ENCODE results near the gene LSP1.
"Not testable (repeated sequence)": the region's sequence is repeated elsewhere in the genome, so short reads cannot be mapped to it uniquely, and the experiment has no call there.

The LSP1 gene

DNA sequence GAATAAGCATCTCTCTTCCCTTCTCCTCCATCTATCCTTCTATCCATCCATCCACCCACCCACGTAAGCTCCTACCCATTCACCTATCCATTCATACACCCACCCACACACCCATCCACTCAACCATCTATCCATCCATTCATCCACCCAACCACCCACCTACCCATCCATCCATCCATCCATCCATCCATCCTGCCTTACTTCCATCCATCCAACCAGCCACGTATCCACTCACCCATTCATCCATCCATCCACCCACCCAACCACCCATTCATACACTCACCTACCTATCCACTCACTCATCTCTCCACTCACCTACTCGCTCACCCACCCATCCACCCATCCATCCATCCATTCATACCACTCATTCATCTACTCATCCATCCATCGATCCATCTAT lies 79.8 kb downstream of the LSP1 start:
- DNase-seq, result no peak

DNA sequence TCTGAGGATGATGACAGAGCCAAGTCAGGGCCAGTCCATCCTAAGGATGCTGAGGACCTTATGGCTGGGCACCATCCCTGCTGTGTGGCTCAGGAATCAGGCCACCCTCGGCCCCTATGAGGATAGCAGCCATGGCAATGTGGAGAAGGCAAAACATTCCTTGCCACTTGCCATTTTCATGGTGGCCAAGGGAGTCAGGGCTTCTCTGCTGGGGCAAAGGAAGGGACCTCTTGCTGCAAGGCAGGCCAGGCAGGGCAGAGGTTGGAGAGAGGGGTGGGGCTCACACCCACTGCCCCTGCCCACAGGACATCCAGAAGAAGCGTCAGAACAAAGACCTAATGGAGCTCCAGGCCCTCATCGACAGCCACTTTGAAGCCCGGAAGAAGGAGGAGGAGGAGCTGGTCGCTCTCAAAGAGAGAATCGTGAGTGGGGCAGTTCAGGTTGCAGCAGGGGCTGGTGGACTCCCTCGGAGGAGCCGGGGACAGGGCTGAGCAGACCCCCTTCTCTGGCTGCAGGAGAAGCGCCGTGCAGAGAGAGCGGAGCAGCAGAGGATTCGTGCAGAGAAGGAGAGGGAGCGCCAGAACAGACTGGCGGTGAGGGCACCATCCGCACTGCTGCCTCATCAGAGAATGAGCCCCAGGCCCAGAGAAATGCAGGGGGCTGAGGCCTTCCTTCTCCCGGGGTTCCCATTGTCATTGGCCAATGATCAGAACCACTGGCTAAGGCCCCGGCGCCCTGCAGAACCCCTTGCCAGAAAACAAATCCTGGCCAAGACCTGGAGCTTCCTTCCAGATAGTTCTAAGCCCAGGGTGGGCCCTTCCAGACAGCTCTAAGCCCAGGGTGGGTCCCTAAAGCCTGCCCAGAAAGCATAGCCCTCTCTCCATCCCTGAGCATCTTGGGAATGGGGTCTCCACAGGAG lies 80.8 kb downstream of the LSP1 start:
- no peak for DNase-seq

- DNase-seq, result no peak
Observed at GRCh38 chr11:1934335-1935155, 81.7 kb downstream of the LSP1 start.

DNA sequence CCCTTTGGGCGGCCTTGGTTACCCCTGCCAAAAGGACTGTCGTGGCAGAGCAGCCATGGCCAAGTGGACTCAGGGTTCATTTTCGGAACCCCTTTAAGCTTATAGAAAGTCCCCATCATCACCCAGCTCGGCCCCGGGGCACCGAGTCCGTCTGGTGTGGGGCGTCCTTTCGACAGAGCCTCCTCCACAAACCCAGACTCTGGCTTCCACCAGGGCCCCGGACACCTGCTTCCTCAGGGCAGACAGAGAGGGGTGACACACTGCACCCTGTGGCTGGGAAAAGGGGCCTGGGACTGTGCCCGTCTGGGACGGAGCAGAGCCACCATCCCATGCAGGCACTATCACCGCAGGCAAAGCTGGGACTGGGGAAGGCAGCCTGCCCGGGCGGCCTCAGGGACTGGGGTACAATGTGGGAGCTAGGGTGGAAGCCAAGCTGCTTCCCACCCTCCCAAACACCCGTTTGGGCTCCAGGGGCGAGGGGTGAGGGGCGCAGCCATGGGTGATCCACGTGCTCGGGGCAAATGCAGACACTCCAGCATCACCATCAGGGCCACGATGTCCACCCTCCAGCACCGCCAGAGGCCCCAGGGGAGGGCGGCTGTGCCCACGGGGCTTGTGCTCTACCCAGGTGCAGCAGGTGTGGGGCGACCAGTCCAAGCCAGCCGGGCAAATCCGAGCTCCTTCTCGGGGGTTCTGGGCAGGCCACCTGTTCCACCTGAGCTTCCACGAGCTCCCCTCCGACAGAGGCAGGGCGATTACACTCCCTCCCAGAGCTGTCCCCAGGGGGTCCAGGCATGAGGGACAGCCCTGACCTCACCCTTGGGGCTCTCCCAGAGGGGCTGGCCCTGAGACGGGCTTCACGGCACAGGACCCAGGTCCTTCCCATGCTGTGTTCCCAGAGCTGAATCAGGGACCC lies 82.5 kb downstream of the LSP1 start:
- no peak for DNase-seq

DNA sequence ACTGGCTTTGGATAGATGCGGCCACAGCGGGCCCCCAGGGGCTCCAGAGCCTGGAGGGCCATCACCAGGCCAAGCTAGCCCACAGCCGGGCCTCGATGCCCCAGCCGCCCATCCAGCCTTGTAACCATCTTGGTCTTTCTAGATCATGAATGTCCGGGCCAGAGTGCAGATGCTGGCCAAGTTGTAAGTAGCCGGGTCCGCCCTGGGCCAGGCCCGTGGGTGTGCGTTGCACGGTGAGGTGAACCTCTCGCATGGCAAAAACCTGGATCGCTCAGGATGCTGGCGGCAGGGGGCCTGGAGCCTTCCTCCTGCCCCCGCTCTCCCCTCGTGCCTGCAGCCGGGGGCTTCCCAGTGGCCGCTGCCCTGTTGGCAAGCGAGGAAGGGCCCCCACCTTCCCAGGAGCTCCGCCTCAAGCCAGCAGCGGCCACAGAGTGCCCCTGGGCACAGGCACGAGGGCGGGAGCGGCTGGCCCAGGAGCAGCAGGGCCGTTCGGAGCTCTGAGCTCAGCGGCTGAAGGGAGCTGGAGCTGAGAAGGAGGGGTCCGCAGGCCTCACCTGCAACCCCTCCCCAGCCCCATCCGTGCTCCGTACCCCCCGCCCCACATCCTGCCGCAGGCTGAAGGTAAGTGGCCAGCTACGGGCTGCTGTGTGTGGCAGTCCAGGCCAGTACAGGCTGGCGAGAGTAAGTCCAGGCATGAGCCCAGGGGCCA lies 83.3 kb downstream of the LSP1 start:
- no peak for DNase-seq

DNA sequence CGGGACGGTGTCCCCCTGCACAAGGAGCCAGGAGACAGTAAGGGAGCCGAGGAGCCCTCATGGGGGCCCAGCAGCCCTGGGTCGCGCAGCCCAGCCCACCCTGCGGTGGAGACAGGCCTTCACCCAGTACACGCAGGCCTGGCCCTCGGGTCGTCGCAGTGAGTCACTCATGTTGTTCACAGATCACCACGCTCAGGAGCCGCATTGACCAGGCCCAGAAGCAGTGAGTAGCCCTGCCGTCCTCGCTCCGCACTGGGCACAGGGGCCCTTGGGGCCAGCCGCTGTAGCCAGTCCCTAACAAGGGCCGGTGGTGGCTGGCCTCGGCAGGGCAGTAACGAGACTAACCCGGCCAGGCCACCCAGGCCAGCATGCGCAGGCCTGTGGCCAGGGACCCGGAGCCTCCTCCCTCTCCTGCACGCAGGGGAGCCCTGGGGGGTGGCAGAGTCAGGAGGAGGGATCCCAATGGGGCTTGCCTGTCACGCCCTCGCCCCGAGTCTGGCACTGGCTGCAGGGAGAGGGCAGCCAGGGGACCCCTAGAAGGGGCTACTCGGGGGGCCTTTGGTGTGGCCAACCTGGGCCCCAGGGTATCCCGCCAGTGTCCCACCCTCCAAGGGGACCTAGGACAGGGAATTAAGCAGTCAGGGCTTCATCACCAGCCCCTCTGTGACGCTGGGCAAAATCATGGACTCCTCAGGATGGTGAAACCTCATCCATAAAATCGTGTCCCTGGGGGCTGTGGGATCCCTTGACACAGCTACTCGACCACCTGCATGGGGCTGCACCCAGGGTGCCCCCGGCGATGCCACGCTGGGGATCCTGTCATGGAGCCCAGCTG lies 84.1 kb downstream of the LSP1 start:
- DNase-seq, result no peak

DNA sequence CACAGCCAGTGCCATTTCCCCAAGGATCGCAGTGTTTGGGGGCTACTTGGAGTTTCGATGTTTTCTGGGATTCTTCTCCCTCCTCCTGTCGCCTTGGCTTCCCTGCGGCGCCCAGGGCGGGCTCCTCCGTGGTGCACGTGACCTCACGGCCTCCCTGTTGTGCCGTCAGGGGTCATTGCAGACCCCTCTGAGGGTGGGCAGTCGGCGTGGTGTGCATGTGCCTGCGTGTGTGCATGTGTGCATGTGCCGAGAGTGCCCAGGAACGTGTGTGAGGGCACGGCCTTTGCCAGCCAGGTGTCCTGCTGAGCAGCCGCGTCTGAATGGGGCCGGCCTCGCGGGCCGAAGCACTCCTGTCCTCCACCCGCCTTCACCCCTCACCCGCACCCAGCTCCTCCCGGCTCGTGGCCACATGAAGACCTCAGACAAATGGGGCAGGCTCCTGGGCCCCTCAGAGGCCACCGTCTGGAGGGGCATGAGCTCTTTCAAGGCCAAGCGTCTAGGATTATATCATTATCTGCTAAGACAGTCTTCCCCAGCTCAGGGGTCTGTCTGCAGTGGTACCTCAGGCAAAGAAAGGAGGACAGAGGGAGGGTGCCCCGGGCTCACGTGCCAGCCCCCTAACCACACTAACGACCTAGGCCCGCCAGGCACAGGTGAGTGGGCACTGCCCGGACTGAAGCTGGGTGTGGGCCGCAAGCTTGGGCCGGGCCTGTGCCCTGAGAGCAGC lies 84.9 kb downstream of the LSP1 start:
- no peak for DNase-seq

DNA sequence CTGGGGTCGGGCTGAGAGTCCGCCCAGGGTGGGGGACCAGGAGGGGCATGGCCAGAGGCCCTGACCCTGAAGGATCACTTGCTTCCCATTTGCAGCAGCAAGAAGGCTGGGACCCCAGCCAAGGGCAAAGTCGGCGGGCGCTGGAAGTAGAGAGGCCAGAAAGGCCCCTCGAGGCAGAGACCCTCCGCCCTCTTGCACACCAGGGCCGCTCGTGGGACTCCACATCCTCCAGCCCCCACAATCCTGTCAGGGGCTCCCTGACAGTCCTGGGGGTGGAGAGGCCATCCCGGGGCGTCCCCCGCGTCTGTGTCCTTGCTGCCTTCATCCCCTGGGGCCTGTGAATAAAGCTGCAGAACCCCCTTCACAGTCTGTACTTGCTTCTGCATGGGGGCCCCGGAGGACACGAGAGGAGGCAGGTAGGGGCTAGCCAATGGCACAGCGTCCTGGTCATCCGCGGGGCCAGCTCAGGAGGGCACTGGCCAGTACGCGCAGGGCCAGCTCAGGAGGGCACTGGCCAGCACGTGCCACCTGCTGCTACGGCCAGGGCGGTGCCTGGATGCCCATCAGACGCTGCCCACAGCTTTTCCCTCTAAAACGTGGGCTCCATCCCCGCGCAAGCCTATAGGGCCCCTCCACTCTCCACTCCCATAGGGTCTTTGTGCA lies 85.6 kb downstream of the LSP1 start:
- DNase-seq, result no peak

DNA sequence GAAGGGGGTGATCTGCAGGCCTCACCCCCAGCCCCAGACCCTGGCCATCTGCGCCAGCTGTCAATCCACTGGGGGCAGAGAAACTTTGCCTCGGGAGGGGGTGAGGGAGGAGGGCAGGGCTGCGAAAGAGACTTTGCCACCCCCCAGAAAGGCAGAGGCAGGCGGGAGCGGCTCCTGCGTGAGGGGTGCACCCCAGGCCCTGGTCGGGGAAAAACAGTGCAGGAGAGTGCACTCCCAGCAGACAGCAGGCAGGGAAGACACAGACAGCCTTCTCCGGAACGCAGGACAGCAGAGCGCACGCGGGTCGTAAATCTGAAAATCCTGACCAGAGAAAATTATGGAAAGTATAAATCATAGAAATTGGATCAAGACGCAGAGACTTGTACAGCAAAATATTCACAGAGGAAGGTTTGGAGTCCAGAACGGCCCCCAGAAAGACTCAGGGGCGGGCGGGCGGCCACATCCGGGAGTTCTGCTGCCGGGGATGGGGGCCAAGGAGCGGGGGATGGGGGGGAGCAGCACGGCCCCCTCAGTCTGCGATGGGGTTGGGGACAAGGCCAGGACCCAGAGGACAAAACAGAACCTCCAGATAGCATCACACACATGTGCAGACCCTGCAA lies 86.2 kb downstream of the LSP1 start:
- no peak for DNase-seq

DNA sequence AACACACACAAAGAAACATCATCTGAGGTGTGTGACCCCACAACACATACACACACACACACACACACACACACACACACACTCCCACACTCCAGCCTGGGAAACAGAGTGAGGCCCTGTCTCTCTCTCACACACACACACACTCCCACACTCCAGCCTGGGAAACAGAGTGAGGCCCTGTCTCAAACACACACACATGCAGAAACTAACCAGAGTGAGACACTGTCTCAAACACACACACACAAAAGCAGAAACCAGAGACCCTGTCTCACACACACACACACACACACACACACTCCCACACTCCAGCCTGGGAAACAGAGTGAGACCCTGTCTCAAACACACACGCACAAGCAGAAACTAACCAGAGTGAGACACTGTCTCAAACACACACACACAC lies 86.9 kb downstream of the LSP1 start:
- not testable (repeated sequence) for DNase-seq

Data from NCI-H446 (cell line).